Activated naive CD4-positive, alpha-beta T cell treated with anti-CD3 and anti-CD28 coated beads, Interleukin-2, amount 50 U/mL, for 24 hours (primary cell): Measurements from ENCODE around the gene STK24.

ENCODE experiments used
- H3K27ac Mint-ChIP-seq: one replicate; pipeline ENCODE4 v1.8.0; 2021; ENCODE audit warnings: mild to moderate bottlenecking, mixed read lengths
- H3K27me3 Mint-ChIP-seq: one replicate; pipeline ENCODE4 v1.8.0; 2021; ENCODE audit warnings: mixed read lengths
- H3K36me3 Mint-ChIP-seq: one replicate; pipeline ENCODE4 v1.8.0; 2021; ENCODE audit warnings: mixed read lengths
- H3K4me1 Mint-ChIP-seq: one replicate; pipeline ENCODE4 v1.8.0; 2021; ENCODE audit warnings: mixed read lengths
- H3K4me3 Mint-ChIP-seq: one replicate; pipeline ENCODE4 v1.8.0; 2021; ENCODE audit warnings: mild to moderate bottlenecking, mixed read lengths
- H3K9me3 Mint-ChIP-seq: one replicate; pipeline ENCODE4 v1.8.0; 2021; ENCODE audit warnings: mixed read lengths

STK24 gene

GRCh38 chr13:98586400-98587345 lies 9.8 kb upstream of the STK24 start:
- Mint-ChIP-seq H3K27ac (no peak overlapping the region), H3K36me3 (peaks cover 3% of the 10 kb centered on the region), H3K4me3 (no peak overlapping the region), H3K27me3 (no peaks in the 10 kb centered on the region), H3K9me3 (no peaks in the 10 kb centered on the region), H3K4me1 (peaks cover 5% of the 10 kb centered on the region)

GRCh38 chr13:98585946-98586345 lies 9.0 kb upstream of the STK24 start:
- Mint-ChIP-seq H3K27ac (no peak overlapping the region), H3K9me3 (no peaks in the 10 kb centered on the region), H3K36me3 (peaks cover 3% of the 10 kb centered on the region), H3K4me3 (no peak overlapping the region), H3K4me1 (peaks cover 6% of the 10 kb centered on the region), H3K27me3 (no peaks in the 10 kb centered on the region)

- no peaks in the 10 kb centered on the region for H3K9me3 Mint-ChIP-seq
- H3K36me3 Mint-ChIP-seq: peaks cover 3% of the 10 kb centered on the region
- no peak overlapping the region for H3K4me3 Mint-ChIP-seq
- no peak overlapping the region for H3K27ac Mint-ChIP-seq
- no peaks in the 10 kb centered on the region for H3K27me3 Mint-ChIP-seq
- peaks cover 6% of the 10 kb centered on the region for H3K4me1 Mint-ChIP-seq
Measured at GRCh38 chr13:98585398-98585754, 8.5 kb upstream of the STK24 start.

- no peak overlapping the region for H3K27ac Mint-ChIP-seq
- no peak overlapping the region for H3K4me3 Mint-ChIP-seq
- no peaks in the 10 kb centered on the region for H3K9me3 Mint-ChIP-seq
- H3K4me1 Mint-ChIP-seq: peaks cover 6% of the 10 kb centered on the region
- peaks cover 2% of the 10 kb centered on the region for H3K36me3 Mint-ChIP-seq
- H3K27me3 Mint-ChIP-seq: no peaks in the 10 kb centered on the region
Measured at GRCh38 chr13:98584668-98585397, 7.9 kb upstream of the STK24 start.

- no peaks in the 10 kb centered on the region for H3K27me3 Mint-ChIP-seq
- H3K27ac Mint-ChIP-seq: no peak overlapping the region
- H3K9me3 Mint-ChIP-seq: no peaks in the 10 kb centered on the region
- no peak overlapping the region for H3K4me3 Mint-ChIP-seq
- no peaks in the 10 kb centered on the region for H3K36me3 Mint-ChIP-seq
- peaks cover 6% of the 10 kb centered on the region for H3K4me1 Mint-ChIP-seq
Measured at GRCh38 chr13:98582947-98583346, 6.0 kb upstream of the STK24 start.

GRCh38 chr13:98581971-98582702 lies 5.2 kb upstream of the STK24 start:
- Mint-ChIP-seq H3K4me1 (peaks cover 9% of the 10 kb centered on the region), H3K36me3 (no peaks in the 10 kb centered on the region), H3K27me3 (no peaks in the 10 kb centered on the region), H3K4me3 (no peak overlapping the region), H3K9me3 (no peaks in the 10 kb centered on the region), H3K27ac (peak overlapping the region; percentile 14)

GRCh38 chr13:98581381-98581780 lies 4.5 kb upstream of the STK24 start:
- Mint-ChIP-seq H3K36me3 (no peaks in the 10 kb centered on the region), H3K4me3 (no peak overlapping the region), H3K9me3 (no peaks in the 10 kb centered on the region), H3K27ac (no peak overlapping the region), H3K27me3 (no peaks in the 10 kb centered on the region), H3K4me1 (peaks cover 9% of the 10 kb centered on the region)

GRCh38 chr13:98580420-98580819 lies 3.5 kb upstream of the STK24 start:
- Mint-ChIP-seq H3K9me3 (no peaks in the 10 kb centered on the region), H3K4me3 (no peak overlapping the region), H3K4me1 (peaks cover 13% of the 10 kb centered on the region), H3K36me3 (no peaks in the 10 kb centered on the region), H3K27ac (no peak overlapping the region), H3K27me3 (no peaks in the 10 kb centered on the region)

GRCh38 chr13:98577836-98578285 lies 954 bp upstream of the STK24 start:
- Mint-ChIP-seq H3K27ac (peak overlapping the region; percentile 85), H3K27me3 (no peaks in the 10 kb centered on the region), H3K4me3 (peak overlapping the region; percentile 63), H3K4me1 (peaks cover 37% of the 10 kb centered on the region), H3K9me3 (no peaks in the 10 kb centered on the region), H3K36me3 (no peaks in the 10 kb centered on the region)

GRCh38 chr13:98576200-98576945 lies 534 bp downstream of the STK24 start:
- Mint-ChIP-seq H3K27me3 (no peaks in the 10 kb centered on the region), H3K4me3 (peak overlapping the region; percentile 95), H3K4me1 (peaks cover 47% of the 10 kb centered on the region), H3K9me3 (no peaks in the 10 kb centered on the region), H3K27ac (no peak overlapping the region), H3K36me3 (no peaks in the 10 kb centered on the region)

GRCh38 chr13:98575904-98576199 lies 1.1 kb downstream of the STK24 start:
- H3K27ac Mint-ChIP-seq: peak overlapping the region; percentile 97
- peak overlapping the region; percentile 95 for H3K4me3 Mint-ChIP-seq
- H3K4me1 Mint-ChIP-seq: peaks cover 52% of the 10 kb centered on the region
- no peaks in the 10 kb centered on the region for H3K27me3 Mint-ChIP-seq
- no peaks in the 10 kb centered on the region for H3K36me3 Mint-ChIP-seq
- no peaks in the 10 kb centered on the region for H3K9me3 Mint-ChIP-seq

- H3K4me1 Mint-ChIP-seq: peaks cover 58% of the 10 kb centered on the region
- H3K4me3 Mint-ChIP-seq: peak overlapping the region; percentile 95
- H3K27ac Mint-ChIP-seq: peak overlapping the region; percentile 97
Measured at GRCh38 chr13:98575009-98575903, 1.7 kb downstream of the STK24 start.

GRCh38 chr13:98571955-98572662 lies 4.8 kb downstream of the STK24 start:
- Mint-ChIP-seq H3K4me3 (peak overlapping the region; percentile 64), H3K36me3 (peaks cover 2% of the 10 kb centered on the region), H3K4me1 (peaks cover 86% of the 10 kb centered on the region), H3K9me3 (no peaks in the 10 kb centered on the region), H3K27me3 (no peaks in the 10 kb centered on the region), H3K27ac (peak overlapping the region; percentile 97)

More at GRCh38 chr13:98575009-98575903, 1.7 kb downstream of the STK24 start:
- Mint-ChIP-seq H3K27me3 (no peaks in the 10 kb centered on the region), H3K9me3 (no peaks in the 10 kb centered on the region), H3K36me3 (no peaks in the 10 kb centered on the region)

GRCh38 chr13:98570929-98571372 lies 6.0 kb downstream of the STK24 start:
- Mint-ChIP-seq H3K27ac (peak overlapping the region; percentile 97), H3K4me3 (peak overlapping the region; percentile 64), H3K4me1 (peaks cover 98% of the 10 kb centered on the region), H3K27me3 (no peaks in the 10 kb centered on the region), H3K9me3 (no peaks in the 10 kb centered on the region), H3K36me3 (peaks cover 2% of the 10 kb centered on the region)
